Neutrophil (primary cell): ENCODE results near the gene MCAT.

ENCODE experiments used
- H3K27ac ChIP-seq: fragments of 200-600 bp; sonication (generic); 2 replicates; pipeline ENCODE4 v1.5.1; 2016; ENCODE audit warnings: mild to moderate bottlenecking, moderate library complexity
- H3K27me3 ChIP-seq: fragments of 200-600 bp; sonication (generic); 2 replicates; pipeline ENCODE4 v1.6.0; 2016; ENCODE audit warnings: mild to moderate bottlenecking
- H3K36me3 ChIP-seq: fragments of 200-600 bp; sonication (generic); 2 replicates; pipeline ENCODE4 v1.5.1; 2017
- H3K4me1 ChIP-seq, 2 experiments: fragments of 200-600 bp in 1 of 2; sonication (generic) in 1 of 2; 1 replicate in 1 of 2; 2 replicates in 1 of 2; pipeline versions ENCODE4 v1.5.1 to v1.6.1; 2013 to 2016; ENCODE audit warnings: low read depth in 1 of 2, low read length in 1 of 2, mild to moderate bottlenecking in 1 of 2, moderate library complexity in 1 of 2; ENCODE audit not compliant: control insufficient read depth in 1 of 2, insufficient read depth in 1 of 2
- H3K4me3 ChIP-seq, 2 experiments: fragments of 200-600 bp in 1 of 2; sonication (generic) in 1 of 2; 1 replicate in 1 of 2; 2 replicates in 1 of 2; pipeline ENCODE4 v1.5.1; 2013 to 2016; ENCODE audit warnings: low read depth in 1 of 2, low read length in 1 of 2, mild to moderate bottlenecking in 1 of 2, moderate library complexity in 1 of 2
- H3K9me3 ChIP-seq: fragments of 200-600 bp; sonication (generic); 2 replicates; pipeline ENCODE4 v1.5.1; 2016
- CTCF ChIP-seq: fragments of 200-600 bp; sonication (generic); IDR thresholded peaks from 2 replicates; pipeline ENCODE4 v1.5.1; 2016; ENCODE audit warnings: antibody characterized with exemption

Gene MCAT

GRCh38 chr22:43186272-43187170, 43.3 kb upstream of the MCAT start, which contains the start of gene TTLL12:
TTLL12 (minus strand) TSS chr22:43187134; CDS start chr22:43187069, 65 bp downstream.
- Histone ChIP-seq H3K36me3 (peaks cover 14% of the 10 kb centered on the region), H3K4me3 (peak within 1 kb of the TSS; percentile 74 to 86), H3K27ac (peak within 1 kb of the TSS; percentile 94), H3K27me3 (no peaks in the 10 kb centered on the region), H3K4me1 (peaks cover 39 to 42% of the 10 kb centered on the region in 2 experiments), H3K9me3 (no peaks in the 10 kb centered on the region)
- TF ChIP-seq CTCF = no peak

- H3K27ac ChIP-seq = no peak overlapping the region
Measured at GRCh38 chr22:43185860-43186261, 42.7 kb upstream of the MCAT start.

GRCh38 chr22:43183496-43184277, 40.5 kb upstream of the MCAT start:
- peaks cover 39 to 42% of the 10 kb centered on the region in 2 experiments for H3K4me1 ChIP-seq
- TF ChIP-seq CTCF = no peak
- peaks cover 42% of the 10 kb centered on the region for H3K36me3 ChIP-seq
- H3K4me3 ChIP-seq = no peak overlapping the region
- H3K27me3 ChIP-seq = no peaks in the 10 kb centered on the region
- H3K9me3 ChIP-seq = no peaks in the 10 kb centered on the region
- H3K27ac ChIP-seq = peak overlapping the region; percentile 46

More at GRCh38 chr22:43185860-43186261, 42.7 kb upstream of the MCAT start:
- Histone ChIP-seq H3K27me3 (no peaks in the 10 kb centered on the region), H3K36me3 (peaks cover 20% of the 10 kb centered on the region), H3K9me3 (no peaks in the 10 kb centered on the region), H3K4me3 (peak overlapping the region; percentile 66 to 74), H3K4me1 (peaks cover 39 to 42% of the 10 kb centered on the region in 2 experiments)
- no peak for TF ChIP-seq CTCF

GRCh38 chr22:43182726-43183125, 39.5 kb upstream of the MCAT start:
- H3K4me1 ChIP-seq = peaks cover 34 to 38% of the 10 kb centered on the region in 2 experiments
- H3K36me3 ChIP-seq = peaks cover 48% of the 10 kb centered on the region
- no peaks in the 10 kb centered on the region for H3K9me3 ChIP-seq
- H3K4me3 ChIP-seq = no peak overlapping the region
- H3K27ac ChIP-seq = no peak overlapping the region
- H3K27me3 ChIP-seq = no peaks in the 10 kb centered on the region
- no peak for TF ChIP-seq CTCF

GRCh38 chr22:43182118-43182517, 38.9 kb upstream of the MCAT start:
- Histone ChIP-seq H3K4me3 (no peak overlapping the region), H3K36me3 (peaks cover 55% of the 10 kb centered on the region), H3K27ac (no peak overlapping the region), H3K9me3 (no peaks in the 10 kb centered on the region), H3K4me1 (peaks cover 32 to 35% of the 10 kb centered on the region in 2 experiments), H3K27me3 (no peaks in the 10 kb centered on the region)
- TF ChIP-seq CTCF = no peak
